DND-41 (cell line): ENCODE measurements around the gene SH2D7.

ENCODE experiments used
- ATAC-seq: fragments of 200-7000 bp; cut with Tn5 transposase; 3 replicates; pipeline ENCODE4 v1.9.1; 2021; ENCODE audit warnings: low read depth; ENCODE audit not compliant: insufficient read depth
- DNase-seq: peaks from one replicate; pipeline ENCODE4 v3.0.0-alpha.2; 2020
- H2AFZ ChIP-seq: 2 replicates; pipeline ENCODE4 v1.6.0; 2012; ENCODE audit warnings: low read depth, low read length
- H3K27ac ChIP-seq: 2 replicates; pipeline ENCODE4 v1.5.1; 2012; ENCODE audit warnings: low read length, inconsistent platforms
- H3K27me3 ChIP-seq: fragments of 200-600 bp; sonication (generic); 2 replicates; pipeline ENCODE4 v1.6.0; 2012; ENCODE audit warnings: low read length, mild to moderate bottlenecking, inconsistent platforms; ENCODE audit not compliant: insufficient read depth, poor library complexity
- H3K36me3 ChIP-seq: 2 replicates; pipeline ENCODE4 v1.5.1; 2012; ENCODE audit warnings: low read length, inconsistent platforms; ENCODE audit not compliant: insufficient read depth
- H3K4me1 ChIP-seq: 2 replicates; pipeline ENCODE4 v1.5.1; 2012; ENCODE audit warnings: mild to moderate bottlenecking, low read length; ENCODE audit not compliant: insufficient read depth
- H3K4me2 ChIP-seq: 2 replicates; pipeline ENCODE4 v1.6.0; 2012; ENCODE audit warnings: mild to moderate bottlenecking, moderate library complexity, low read length, inconsistent platforms; ENCODE audit not compliant: insufficient read depth
- H3K4me3 ChIP-seq, 2 experiments: fragments of 200-600 bp in 1 of 2; shearing (Covaris generic) in 1 of 2; 2 replicates each; pipeline ENCODE4 v1.5.1; 2012 to 2016; ENCODE audit warnings: inconsistent platforms in 2 of 2, low read length in 2 of 2, mild to moderate bottlenecking in 2 of 2, low read depth in 1 of 2, moderate library complexity in 1 of 2
- H3K79me2 ChIP-seq: 2 replicates; pipeline ENCODE4 v1.6.0; 2012; ENCODE audit warnings: low read length, inconsistent platforms; ENCODE audit not compliant: insufficient read depth
- H3K9ac ChIP-seq: 2 replicates; pipeline ENCODE4 v1.6.0; 2012; ENCODE audit warnings: low read depth, mild to moderate bottlenecking, inconsistent platforms, low read length, moderate library complexity
- H3K9me3 ChIP-seq: 2 replicates; pipeline ENCODE4 v1.5.1; 2012; ENCODE audit warnings: low read length, moderate library complexity, mild to moderate bottlenecking, inconsistent platforms; ENCODE audit not compliant: insufficient read depth, severe bottlenecking
- H4K20me1 ChIP-seq: 2 replicates; pipeline ENCODE4 v1.6.0; 2012; ENCODE audit warnings: low read length; ENCODE audit not compliant: insufficient read depth
- EZH2 ChIP-seq: IDR thresholded peaks from 3 replicates; pipeline ENCODE4 v1.6.1; 2012; ENCODE audit warnings: borderline replicate concordance, low read depth, mild to moderate bottlenecking, moderate library complexity, low read length, inconsistent platforms; ENCODE audit not compliant: severe bottlenecking
- TF ChIP-seq, protein P1 (sequence below): IDR thresholded peaks from 2 replicates; pipeline ENCODE4 v1.5.1; 2012; ENCODE audit warnings: borderline replicate concordance, low read length, moderate library complexity, mild to moderate bottlenecking; ENCODE audit not compliant: poor library complexity, severe bottlenecking; ENCODE audit errors: extremely low read depth

SH2D7 gene

GRCh38 chr15:78105476-78106241 is 13.3 kb downstream of the SH2D7 start:
- Histone ChIP-seq H3K27me3 (no peaks in the 10 kb centered on the region), H3K4me3 (no peak overlapping the region), H3K27ac (0 out of 2 replicates have a peak overlapping the region, but pooled peaks have one; percentile 4), H3K4me2 (no peak overlapping the region), H3K36me3 (no peaks in the 10 kb centered on the region), H3K9ac (no peak overlapping the region), H3K9me3 (no peaks in the 10 kb centered on the region), H3K79me2 (no peaks in the 10 kb centered on the region), H4K20me1 (no peaks in the 10 kb centered on the region), H3K4me1 (peaks cover 19% of the 10 kb centered on the region), H2AFZ (no peak overlapping the region)
- TF ChIP-seq, protein P1, sequence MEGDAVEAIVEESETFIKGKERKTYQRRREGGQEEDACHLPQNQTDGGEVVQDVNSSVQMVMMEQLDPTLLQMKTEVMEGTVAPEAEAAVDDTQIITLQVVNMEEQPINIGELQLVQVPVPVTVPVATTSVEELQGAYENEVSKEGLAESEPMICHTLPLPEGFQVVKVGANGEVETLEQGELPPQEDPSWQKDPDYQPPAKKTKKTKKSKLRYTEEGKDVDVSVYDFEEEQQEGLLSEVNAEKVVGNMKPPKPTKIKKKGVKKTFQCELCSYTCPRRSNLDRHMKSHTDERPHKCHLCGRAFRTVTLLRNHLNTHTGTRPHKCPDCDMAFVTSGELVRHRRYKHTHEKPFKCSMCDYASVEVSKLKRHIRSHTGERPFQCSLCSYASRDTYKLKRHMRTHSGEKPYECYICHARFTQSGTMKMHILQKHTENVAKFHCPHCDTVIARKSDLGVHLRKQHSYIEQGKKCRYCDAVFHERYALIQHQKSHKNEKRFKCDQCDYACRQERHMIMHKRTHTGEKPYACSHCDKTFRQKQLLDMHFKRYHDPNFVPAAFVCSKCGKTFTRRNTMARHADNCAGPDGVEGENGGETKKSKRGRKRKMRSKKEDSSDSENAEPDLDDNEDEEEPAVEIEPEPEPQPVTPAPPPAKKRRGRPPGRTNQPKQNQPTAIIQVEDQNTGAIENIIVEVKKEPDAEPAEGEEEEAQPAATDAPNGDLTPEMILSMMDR = no peak
- no peak for TF ChIP-seq EZH2
- ATAC-seq (no peak), DNase-seq (no peak)

DNA sequence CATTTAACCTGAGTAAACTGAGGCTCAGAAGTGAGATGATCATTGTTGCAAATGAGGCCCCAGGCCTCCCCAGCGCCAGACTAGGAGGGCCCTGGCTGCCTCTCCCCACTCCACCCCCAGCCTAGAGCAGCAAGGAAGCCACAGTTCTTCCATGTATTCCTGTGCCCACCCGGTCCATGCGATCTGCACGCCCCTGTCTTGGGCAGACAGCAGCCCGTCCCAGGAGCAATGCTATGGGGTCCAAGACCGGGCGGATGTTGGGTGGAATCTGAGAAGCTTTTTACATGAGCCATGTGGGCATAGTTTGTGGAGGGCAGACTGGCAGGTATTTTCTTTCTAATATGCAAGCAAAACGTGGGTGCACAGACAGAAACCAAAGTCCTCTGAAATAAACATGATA is 15.1 kb downstream of the SH2D7 start:
- Histone ChIP-seq H3K4me2 (no peak overlapping the region), H3K9me3 (no peaks in the 10 kb centered on the region), H4K20me1 (no peaks in the 10 kb centered on the region), H3K79me2 (no peaks in the 10 kb centered on the region), H3K4me1 (peaks cover 19% of the 10 kb centered on the region), H3K27me3 (no peaks in the 10 kb centered on the region), H2AFZ (no peak overlapping the region), H3K27ac (no peak overlapping the region), H3K36me3 (no peaks in the 10 kb centered on the region), H3K9ac (no peak overlapping the region), H3K4me3 (no peak overlapping the region)
- ATAC-seq (no peak), DNase-seq (no peak)
- no peak for TF ChIP-seq EZH2
- TF ChIP-seq, protein P1 = no peak

DNA sequence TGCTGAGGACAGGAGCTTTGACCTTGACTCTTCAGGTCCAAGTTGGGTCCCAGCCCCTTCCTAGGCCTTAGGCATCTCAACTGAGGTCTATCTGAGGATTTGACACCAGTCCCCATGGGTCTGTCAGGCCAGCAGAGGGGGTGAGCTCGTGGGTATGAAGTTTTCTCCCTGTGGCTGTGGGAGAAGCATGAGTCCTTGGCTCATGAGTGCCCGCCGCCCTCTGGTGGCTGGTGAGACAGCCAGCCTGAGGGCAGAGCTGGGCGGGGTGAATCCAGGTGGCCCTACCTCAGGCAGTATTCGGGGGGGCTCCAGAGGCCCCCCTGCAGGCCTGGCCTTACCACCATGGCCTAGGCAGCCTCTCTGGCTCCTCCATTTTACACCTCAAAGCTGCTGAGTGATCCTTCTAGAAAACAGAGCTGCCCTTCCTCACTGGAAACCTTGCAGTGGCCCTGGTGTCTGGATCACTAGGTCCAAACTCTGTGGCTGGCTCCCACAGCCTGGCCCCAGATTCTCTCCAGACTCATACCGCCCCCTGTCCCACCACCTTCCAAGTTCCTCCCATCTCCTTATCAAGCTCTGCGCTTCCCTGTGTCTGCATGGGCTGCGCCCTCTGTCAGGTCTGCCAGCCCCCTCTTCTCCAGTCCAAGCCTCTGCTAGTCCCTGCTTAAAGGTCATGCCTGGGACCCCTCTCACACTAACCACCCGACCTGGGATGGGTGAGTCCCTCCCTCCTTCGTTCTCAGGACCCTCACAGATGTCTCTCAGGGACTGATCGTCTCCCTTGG is 16.1 kb downstream of the SH2D7 start:
- ATAC-seq = peak; percentile 76
- no peaks in the 10 kb centered on the region for H3K36me3 ChIP-seq
- no peak overlapping the region for H2AFZ ChIP-seq
- no peaks in the 10 kb centered on the region for H3K27me3 ChIP-seq
- no peaks in the 10 kb centered on the region for H3K79me2 ChIP-seq
- peaks cover 9% of the 10 kb centered on the region for H3K4me1 ChIP-seq
- no peak overlapping the region for H3K9ac ChIP-seq
- H3K27ac ChIP-seq = no peak overlapping the region
- no peak overlapping the region for H3K4me3 ChIP-seq
- H4K20me1 ChIP-seq = no peaks in the 10 kb centered on the region
- H3K4me2 ChIP-seq = no peak overlapping the region
- H3K9me3 ChIP-seq = no peaks in the 10 kb centered on the region
- peak; percentile 83 for DNase-seq
- no peak for TF ChIP-seq EZH2
- TF ChIP-seq, protein P1 = peak; percentile 94
